HUDEP-2 (cell line): ENCODE results near the gene HAUS3.
A peak's percentile ranks its signal among the peaks of the same experiment; 100 is the strongest.
"Not testable (repeated sequence)": the region's sequence is repeated elsewhere in the genome, so short reads cannot be mapped to it uniquely, and the experiment has no call there.

Experiments used
- DNase-seq, 76 experiments: peaks; one replicate each; lab custom pipeline; 2025; ENCODE audit not compliant: unreplicated experiment in 76 of 76; lab: John Stamatoyannopoulos, UW

Gene HAUS3

GRCh38 chr4:2276581-2277325, 34.8 kb upstream of the HAUS3 start:
- no peak for DNase-seq

GRCh38 chr4:2275546-2276251, 33.8 kb upstream of the HAUS3 start:
- no peak for DNase-seq

- not testable (repeated sequence) for DNase-seq
Observed at GRCh38 chr4:2275044-2275397, 33.1 kb upstream of the HAUS3 start.

DNA sequence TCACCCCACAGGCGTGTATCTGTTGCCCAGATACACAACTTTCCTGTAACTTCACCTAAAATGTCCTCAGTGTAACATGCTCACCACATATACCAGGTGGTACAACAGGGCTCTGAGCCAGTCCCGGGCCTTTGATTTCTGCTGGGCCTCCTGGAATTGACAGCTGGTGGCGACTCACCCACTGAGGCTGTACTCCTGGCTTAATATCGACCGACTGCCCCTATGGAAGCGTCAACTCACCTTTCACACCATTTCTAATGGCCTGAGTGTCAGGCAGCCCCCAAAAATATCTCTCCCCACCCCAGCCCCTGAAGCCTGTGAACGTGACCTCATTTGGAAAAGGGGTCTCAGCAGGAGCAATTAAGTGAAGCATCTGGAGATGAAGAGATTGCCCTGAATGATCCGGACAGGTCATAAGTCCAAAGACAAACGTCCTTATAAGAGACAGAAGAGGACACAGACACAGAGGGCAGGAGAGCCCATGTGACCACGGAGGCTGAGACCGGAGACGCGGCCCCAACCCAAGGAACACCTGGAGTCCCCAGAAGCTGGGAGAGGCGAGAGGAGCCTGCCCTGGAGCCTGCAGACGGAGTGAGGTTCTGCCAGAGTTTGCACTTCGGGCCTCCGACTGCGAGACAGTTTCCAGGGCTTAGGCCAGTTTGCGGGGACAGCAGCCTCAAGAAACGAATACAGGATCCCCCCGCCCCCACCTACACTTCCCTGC, 32.6 kb upstream of the HAUS3 start:
- no peak for DNase-seq

DNA sequence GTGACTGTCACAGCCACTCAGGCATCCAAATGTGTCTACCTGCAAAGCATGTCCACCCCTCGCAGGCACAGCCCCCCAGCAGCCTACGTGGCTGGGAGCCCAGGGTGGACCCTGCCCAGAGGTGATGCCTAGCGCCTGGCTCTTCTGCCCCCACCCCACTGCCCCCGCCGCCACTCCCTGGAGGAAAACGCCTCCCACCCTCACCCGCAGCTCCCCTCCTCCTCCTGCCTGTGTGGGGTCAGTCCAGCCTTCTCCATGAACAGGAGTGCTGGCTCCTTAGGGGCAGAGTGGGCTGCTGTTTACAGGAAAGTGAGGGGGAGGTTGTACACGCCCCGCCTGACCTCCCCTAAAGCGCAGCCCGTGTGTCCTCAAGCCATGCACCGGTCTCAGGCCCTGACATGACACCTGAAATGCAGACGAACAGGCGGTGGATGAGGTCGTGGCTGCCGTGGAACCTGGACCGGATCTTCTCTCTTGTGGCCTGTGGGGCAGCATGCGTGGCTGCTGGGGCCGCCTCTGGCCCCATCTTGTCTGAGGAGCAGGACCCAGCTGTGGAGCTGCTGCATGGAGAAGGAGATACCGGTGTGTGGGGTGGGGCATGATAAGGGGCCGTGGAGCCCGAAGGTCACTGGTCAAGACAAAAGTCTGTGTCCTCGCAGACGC, 31.9 kb upstream of the HAUS3 start:
- no peak for DNase-seq

- no peak for DNase-seq
Observed at GRCh38 chr4:2273221-2273620, 31.3 kb upstream of the HAUS3 start.

- DNase-seq, result no peak
Observed at GRCh38 chr4:2272828-2273120, 30.9 kb upstream of the HAUS3 start.

DNA sequence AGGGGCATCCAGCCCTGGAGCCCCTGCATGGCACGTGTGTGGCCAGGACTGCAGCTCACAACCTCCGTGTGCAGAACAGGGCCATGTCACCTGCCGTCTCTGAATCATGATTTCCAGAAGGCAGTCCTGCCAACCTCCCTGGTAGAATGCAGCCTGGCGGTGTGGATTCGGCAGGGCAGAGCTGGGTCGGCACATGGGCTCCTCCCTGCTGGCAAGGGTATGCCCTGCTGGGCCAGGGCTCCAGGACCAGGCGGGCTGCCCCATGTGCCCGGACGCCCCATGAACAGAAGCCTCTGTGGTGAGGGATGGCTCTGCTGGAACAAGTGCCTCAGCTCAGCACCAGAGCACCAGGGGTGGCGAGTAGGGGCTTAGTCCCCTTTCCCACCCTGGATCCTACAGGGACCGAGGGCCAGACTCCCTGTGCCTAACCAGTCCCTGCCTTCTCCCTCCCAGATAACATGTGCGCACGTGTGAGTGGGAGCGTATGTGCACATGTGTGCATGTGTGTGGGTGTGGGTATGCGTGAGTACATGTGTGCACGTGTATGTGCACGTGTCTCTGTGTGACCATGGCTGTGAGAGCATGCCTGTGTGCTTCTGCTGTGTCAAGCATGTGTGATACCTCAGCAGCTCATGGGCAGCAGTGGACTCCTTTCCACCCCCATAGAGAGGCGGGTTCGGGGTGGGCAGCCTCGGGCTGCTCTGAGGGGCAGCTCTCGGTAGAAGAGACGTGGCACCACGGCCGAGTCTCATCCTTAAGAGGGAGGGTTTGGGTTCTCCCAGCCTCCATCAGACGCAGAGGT, 30.3 kb upstream of the HAUS3 start:
- no peak for DNase-seq

DNA sequence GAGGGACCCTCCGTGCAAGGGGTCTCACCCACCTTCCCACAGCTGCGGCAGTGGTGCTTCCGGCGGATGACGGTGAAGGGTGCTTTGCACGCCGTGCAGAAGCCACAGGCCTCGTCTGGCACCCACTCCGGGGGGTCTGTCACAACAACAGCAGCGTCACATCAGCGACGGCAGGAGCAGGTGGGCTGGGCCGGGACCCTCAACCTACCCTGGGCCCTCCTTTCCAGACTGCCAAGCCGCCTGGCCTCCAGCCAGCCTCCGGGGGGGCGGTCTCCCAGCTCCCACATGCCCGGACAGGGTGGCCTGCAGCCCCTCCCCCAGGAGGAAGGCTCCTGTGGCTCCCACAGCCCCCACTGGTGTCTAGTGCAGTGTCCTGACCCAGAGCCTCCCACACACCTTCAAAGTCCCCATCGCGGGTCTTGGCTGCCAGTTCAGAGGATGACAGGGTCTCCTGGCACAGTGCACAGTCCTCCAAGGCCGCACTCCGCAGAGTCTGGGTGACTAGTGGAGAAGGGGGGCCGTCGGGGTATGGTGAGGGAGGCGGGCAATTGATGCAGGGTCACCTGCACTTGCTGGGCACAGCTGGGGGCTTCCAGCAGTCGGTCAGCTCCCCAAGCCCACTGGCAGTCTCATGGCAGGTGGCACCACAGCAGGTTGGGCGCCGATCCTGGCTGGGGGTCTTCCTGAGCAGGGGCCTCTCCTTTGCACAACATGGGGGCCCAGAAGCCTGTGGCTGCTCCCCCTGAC, 29.5 kb upstream of the HAUS3 start:
- DNase-seq, result no peak

GRCh38 chr4:2270341-2271165, 28.6 kb upstream of the HAUS3 start:
- DNase-seq, result no peak

DNA sequence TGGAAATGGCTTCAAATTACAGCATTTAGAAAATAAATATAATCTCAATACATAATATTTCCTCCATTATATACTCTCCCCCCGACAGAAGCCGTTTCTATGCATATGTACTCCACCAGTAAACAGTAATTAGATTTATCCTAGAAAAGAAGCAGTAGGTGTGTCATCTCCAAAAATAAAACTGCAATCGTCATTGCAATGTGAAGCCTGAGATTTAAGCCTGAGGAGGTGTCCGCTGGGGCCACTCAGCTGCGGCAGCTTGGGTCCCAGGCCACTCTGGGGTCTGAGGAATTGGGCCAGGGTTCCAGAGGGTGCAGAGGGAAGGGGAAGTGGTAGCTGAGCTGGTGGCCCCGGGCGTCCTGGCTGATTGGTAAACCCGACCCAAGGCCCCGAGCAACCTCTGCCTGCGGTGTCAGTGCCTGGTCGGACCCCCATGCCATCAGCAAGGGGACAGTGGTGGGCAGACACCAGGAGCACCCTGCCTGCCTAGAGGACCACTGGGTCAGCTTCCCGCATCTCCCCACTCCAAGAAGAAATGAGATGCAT, 27.8 kb upstream of the HAUS3 start:
- DNase-seq, result no peak

DNA sequence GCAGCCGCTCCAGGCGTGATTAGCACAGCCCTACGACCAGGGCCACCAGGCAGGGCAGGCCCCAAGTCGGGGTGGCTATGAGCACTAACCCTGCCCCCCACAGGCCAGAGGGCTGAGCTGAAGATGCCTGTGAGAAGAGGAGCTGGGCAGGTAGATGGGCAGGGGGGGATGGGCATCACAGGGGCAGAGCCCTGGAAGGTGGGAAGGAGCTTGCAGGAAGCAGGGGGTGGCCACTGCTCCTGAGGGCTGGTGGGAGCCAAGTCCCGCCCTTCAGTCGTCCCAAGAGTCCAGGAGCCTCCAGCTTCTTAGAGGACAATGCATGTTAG, 27.2 kb upstream of the HAUS3 start:
- no peak for DNase-seq

DNA sequence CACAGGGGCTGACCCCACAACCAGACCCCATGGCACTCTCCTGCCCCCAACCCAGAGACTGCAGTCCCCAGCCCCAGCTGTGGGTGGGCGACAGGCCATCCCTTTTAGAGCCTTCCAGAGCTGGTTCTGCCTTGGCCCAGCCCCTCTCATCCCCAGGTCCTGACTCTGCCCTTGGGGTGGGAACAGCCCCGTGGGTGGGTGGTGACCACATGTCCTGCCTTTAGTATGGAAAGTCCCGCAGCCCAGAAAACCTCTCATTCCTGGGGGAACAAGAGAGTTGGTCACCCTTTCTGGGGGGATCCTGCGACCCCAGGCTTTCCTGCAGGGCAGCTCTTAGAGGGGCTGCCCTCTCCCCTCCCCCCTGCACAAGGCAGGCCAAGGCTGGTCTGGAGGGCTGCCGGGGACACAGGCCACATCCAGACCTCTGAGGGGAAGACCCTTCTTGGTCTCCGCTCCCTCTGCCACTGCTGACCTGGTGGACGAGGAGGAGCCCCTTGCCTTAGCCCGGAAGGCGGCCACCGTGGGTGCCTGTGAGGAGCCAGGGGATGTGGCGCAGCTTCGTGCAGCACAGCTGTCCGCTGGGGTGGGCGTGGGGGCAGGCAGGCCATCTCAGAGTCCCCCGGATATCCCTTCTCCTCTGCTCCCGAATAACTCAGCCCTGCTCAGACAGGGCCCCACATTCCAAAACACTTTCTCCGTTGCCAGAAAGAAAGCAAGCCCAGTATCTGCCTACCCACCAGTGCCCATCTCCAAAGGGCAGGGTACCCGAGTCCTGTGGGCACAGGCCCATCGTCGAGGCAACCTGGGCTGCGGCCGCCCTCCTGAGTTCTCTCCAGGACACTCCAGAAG, 26.7 kb upstream of the HAUS3 start:
- DNase-seq, result no peak

- DNase-seq, result no peak
Observed at GRCh38 chr4:2267841-2268240, 25.9 kb upstream of the HAUS3 start.

GRCh38 chr4:2267320-2267811, 25.4 kb upstream of the HAUS3 start:
- peak in 51 of 76 experiments; percentile 3 to 60 (median 29) for DNase-seq

DNA sequence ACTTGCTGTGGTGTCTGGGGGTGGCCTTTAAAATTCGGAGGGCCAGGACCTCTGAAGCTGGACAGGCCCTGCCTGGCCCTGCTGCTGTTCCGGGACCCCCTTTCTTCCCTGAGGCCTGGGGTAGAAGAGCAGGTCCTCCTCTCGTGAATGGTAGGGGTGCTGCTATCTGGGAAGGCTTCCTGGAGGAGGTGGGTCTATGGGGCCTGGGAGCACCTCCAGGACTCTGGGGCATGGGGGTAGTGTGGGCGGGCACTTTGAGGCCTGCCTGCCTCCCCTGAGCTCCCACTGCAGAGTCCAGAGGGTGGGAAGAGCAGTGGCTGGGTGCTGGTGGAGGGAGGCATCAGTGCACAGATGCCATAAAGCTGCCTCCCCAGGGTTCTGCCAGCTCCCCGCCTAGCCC, 24.9 kb upstream of the HAUS3 start:
- no peak for DNase-seq

DNA sequence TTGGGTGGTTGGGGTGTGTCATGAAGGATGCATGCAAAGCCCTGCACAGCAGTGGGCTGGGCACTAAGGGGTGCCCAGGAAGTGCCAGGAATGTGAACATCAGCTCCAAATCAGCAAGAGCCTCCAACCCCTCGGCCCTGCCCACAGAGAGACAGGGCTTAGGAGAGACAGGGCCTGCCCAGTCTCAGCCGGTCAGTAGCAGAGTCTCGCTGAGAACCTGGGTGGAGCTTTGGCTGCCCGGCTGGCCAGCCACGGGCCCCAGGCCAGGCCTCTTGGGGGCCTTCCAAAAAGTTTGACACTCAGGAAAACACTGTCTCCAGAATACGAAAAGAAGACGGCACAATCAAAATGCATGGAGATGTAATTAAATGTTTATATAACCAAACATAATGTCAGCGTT, 24.3 kb upstream of the HAUS3 start:
- DNase-seq, result peak in 6 of 76 experiments; percentile 11 to 41 (median 25)
